Right forelimb (tissue), 1 donor: ENCODE measurements around the gene SERPINB1.
A peak's percentile ranks its signal among the peaks of the same experiment; 100 is the strongest.
"Not testable (repeated sequence)": the region's sequence is repeated elsewhere in the genome, so short reads cannot be mapped to it uniquely, and the experiment has no call there.

ENCODE experiments used
- DNase-seq: peaks from one replicate; pipeline ENCODE4 v3.0.0-alpha.2; 2018

The SERPINB1 gene

DNA sequence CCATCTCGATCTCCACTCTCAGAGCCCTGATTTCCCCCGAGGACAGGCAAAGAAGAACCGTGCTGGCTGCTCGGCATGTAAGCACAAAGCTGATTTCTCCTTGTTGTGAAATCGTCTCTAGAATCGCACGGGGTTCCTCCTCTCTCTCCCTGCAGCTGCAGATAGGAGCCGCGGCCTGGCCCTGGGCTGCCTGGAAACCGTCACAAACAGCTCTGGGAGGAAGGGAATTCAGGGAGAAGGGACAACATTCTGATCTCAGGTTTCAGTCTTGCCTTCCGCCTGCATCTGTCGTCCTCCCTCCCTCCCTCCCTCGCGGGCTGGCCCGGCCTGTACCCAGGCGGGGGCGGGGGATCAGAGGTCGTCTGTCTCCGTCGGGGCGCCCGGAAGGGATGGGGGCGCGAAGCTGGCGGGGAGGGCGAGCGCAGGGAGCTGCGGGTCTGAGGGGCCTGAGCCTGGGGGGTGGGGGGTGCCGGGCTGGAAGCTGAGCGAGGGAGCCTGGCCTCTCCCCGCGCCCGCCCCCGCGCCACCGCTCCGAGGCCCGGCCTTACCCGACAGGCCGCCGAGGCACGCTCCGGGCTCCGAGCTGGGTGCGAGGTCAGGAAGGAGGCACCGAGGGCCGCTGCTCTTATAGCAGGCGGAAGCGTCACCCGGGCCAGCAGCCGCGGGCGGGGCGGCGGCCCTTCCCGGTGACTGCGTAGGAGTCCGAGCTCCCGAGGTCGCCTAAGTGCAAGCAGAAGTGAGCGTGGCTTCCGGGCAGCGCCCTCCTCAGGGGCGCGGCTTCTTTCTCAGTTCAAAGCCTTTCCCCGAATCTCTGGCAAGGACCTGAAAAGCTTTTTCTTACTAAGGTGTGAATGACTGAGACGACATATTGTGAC, at the start of gene SERPINB1:
Gene SERPINB1 (minus strand): TSS at position 600 of the 875 bp plus-strand sequence. CDS start 1,277 bp downstream, outside the sequence.
- DNase-seq: peak; percentile 86

DNA sequence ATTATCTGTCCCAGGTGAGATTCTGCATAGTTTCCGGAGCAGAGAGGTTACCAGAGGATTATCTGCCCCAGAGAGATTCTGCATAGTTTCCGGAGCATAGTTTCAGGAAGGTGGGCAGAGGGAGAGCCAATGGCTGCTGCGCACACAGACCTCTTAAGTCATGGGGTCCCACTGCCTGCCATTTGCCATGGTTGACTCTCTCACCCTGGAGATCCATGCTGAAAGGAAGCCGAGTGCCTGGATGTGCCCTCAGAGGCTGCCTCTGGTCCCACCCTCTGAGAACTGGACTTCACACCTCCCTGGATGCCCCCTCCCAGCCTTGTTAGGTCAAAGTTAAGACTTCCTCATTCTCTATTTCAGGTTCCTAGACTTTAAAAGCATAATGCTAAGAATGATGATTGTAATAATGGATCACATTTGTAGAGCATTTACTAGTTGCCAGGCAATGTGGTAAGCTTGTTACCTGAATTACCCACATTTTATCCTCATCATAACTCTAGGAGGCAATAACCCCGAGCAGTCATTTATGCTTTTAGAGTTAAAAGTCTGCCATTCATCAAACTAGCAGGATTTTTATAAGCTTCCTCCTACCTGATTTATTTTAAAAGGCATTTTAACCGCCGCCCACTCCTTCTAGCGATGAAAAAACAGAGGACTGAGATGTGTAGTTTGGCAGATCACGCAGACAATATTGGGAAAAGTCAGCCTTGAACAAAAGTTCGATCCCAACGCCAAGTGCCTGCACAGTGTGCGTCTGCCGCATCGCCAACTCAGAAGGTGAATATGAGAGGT, 49.5 kb upstream of the SERPINB1 start:
- DNase-seq: no peak

DNA sequence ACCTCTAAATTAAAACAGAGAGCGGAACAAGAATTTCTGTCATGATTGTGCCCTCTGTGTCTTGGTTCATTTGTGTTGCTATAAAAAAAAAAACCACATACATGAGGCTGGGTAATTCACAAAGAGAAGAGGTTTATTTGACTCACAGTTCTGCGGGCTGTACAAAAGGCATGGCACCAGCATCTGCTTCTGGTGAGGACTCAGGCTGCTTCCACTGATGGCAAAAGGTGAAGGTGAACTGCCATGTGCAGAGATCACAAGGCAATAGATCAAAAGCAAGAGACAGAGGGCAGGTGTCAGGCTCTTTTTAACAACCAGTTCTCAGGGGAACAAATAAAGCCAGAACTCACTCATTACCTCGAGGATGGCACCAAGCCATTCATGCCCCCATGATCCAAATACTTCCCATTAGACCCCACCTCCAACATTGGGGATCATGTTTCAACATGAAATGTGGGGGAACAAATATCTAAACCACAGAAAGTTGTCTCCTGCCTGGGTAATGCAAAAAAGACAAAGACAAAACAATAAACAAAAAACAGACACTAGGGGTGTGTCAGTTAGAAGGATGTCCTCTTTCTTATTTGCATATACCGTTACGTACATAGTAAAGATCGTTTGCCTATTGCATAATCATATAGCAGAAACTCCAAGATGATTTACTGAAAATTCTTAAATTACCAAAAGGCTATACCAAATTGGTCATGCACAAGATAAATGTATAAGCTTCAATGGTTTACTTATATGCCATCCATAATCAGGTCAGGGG, 44.5 kb upstream of the SERPINB1 start:
- DNase-seq: no peak

DNA sequence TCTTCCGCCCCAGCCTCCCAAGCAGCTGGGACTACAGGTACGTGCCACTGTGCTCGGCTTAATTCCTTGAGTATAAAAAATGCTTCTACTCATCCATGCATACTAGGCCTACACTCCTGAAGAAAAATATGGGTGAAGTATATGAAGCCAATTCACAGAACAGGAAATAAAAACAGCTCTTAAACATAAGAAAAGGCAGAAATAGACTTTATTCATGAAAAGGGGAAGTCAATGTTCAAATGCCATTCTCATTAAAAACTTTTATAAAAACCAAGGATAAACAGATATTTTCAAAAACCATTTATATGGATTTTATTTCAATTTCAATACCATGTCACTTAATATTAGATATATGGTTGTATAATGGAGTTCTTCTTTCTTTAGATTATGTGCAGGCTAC, 43.1 kb upstream of the SERPINB1 start:
- DNase-seq: no peak

DNA sequence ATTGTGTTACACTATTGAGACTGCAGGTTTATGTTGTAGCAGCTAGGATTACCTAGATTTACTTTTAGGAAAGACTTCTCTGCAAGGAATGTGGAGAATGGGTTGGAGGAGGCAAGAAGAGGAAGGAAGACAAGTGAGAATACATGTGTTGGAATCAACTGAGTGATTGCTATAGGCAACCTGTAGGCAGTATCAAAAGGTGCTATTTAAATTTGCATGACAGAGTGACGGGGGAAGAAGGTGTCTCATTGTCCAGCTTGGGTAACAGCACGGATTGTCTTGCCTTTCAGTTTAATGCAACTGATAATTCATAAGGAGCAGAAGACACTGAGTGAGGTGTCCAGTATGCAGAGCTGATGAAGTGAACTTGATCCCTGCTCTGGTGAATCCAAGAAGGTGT, 42.0 kb upstream of the SERPINB1 start:
- no peak for DNase-seq

DNA sequence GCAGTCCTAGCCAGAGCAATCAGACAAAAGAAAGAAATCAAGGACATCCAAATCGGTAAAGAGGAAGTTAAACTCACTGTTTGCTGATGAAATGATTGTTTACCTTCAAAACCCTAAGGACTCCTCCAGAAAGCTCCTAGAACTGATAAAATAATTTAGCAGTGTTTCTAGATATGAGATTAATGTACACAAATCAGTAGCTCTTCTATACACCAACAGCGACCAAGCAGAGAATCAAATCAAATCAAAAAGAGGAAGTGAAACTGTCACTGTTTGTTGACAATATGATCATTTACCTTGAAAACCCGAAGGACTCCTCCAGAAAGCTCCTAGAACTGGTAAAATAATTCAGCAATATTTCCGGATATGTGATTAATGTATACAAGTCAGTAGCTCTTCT, 39.8 kb upstream of the SERPINB1 start:
- DNase-seq: no peak

DNA sequence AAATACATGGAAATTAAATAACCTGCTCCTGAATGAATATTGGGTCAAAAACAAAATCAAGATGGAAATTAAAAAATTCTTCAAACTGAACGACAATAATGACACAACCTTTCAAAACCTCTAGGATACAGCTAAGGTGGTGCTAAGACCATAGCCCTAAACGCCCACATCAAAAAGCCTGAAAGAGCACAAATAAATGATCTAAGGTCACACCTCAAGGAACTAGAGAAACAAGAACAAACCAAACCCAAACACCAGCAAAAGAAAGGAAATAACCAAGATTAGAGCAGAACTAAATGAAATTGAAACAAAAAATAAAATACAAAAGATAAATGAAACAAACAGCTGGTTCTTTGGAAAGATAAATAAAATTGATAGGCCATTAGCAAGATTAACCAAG, 38.5 kb upstream of the SERPINB1 start:
- DNase-seq: not testable (repeated sequence)

DNA sequence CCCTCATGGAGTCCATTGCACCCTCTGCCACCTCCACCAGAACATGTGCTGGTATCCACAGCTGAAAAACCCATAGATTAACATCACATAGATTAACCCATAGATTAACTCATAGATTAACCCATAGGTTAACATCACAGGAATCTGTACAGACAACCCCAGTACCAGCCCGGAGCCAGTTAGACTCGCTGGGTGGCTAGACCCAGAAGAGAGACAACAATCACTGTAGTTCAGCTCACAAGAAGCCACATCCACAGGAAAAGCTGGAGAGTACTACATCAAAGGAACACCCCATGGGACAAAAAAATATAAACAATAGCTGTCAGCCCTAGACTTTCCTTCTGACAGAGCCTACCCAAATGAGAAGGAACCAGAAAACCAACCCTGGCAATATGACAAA, 36.3 kb upstream of the SERPINB1 start:
- DNase-seq: no peak

DNA sequence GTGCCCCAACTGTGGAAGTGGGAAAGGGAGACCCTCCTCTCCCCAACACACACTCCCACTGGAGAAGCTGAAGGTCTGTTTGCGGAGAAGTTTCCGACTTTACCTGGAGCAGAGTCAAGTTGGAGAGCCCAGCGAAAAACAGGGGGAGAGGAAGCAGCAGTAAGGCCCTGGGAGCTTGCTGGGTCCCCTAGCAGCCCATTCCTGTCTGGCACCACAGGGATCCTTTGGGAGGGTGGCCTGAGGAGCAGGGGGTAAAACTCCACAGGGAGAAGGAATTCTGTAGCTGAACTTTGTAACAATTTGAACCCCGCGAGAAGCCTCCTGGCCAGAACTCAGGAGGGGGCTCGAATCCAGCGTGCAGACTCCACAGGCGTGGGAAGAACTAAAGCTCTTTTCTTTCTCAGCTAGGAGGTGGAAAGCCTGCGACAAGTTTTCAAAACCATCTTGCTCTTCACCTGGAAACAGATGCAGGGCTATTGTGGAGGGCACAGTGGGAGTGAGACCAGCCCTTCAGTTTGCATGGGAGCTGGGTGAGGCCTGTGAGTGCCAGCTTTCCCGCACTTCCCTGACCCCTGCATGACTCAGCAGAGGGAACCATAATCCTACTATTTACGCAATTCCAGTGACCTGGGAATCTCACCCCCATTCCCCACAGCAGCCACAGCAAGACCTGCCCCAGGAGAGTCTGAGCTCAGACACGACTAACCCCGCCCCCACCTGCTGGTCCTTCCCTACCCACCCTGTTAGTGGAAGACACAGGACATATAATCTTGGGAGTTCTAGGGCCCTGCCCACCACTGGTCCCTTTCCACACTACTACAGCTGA, 35.6 kb upstream of the SERPINB1 start:
- no peak for DNase-seq

DNA sequence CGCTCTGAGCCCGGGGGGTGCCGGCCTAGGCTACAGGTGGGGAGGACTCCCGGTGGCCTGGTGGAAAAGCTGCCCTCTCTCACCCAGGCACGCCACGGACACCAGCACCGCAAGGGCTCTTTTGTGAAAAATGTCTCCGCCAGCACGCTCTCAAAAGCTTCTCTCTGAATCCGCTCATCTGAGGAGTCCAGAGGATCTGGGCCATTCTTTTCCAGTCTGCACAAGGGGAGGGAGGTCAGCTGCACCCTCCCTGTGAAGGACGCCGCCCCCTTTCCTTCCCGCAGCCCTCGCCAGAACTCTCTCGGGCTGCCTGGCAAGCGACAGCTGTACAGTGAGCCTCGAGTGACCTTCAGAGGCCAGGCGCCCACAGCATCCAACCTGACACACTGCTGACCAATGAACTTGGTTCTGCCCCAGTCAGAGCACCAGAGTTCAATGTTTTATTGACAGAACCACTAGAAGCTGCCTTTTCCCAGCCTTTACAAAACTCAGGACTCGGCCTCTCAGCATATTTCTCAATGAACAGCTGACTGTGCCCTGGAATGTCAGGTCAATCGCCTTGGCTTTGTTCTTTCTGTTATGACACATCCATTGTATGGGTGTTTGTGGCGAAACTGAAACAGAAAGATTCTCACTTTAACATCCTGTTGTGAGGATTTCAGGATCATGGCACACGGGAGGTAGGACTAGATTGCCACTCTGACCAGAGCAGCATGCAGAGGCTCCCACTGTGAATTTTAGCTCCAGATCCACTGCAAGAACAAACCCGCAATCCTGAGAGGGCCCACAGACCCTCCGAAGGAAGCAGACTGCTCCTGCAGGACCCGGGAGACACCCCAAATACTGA, 34.8 kb upstream of the SERPINB1 start:
- peak; percentile 66 for DNase-seq

DNA sequence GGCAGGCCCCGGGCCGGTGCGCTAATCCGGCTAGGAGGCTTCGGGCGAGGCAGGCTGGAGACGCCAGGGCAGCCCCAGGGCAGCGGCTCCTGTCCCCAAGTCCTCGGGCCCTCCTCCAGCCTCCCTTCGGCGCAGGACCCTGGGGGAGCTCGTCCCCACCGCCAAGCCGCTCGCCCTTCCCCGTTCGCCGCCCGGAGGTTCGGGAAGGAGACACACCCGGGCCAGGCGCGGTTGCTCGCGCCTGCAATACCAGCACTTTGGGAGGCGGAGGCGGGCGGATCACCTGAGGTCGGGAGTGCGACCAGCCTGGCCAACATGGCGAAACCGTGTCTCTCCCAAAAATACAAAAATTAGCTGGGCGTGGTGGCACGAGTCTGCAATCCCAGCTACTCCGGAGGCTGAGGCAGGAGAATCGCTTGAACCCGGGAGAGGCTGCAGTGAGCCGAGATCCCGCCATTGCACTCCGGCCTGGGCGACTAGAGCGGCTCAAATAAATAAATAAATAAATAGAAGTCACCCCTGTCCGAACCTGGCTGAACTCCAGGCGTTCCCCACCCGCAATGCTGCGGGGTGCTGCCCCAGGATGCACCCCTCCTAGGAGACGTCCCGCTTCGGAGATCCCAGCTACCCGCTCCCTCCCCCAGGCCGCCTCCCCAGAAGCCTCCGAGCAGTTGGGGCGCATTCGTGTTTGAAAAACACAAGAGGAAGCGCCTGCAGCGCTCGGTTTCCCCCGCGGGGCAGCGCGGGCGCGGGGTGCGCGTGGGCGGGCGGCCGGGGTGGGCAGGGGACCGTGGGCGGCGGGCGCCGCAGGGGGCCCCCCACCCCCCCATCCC, 33.9 kb upstream of the SERPINB1 start:
- peak; percentile 74 for DNase-seq

DNA sequence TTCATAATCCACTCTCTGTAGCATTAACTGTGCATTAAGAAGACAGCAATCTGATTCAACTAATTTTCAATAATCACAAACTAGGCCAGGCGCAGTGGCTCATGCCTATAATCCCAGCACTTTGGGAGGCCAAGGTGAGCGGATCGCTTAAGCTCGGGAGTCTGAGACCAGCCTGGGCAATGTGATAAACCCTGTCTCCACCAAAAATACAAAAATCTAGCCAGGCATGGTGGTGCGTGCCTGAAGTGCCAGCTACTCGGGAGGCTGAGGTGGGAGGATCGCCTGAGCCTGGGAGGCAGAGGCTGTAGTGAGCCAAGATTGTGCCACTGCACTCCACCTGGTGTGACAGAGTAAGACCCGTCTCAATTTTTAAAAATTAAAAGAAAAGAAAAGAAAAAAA, 32.0 kb upstream of the SERPINB1 start:
- no peak for DNase-seq

DNA sequence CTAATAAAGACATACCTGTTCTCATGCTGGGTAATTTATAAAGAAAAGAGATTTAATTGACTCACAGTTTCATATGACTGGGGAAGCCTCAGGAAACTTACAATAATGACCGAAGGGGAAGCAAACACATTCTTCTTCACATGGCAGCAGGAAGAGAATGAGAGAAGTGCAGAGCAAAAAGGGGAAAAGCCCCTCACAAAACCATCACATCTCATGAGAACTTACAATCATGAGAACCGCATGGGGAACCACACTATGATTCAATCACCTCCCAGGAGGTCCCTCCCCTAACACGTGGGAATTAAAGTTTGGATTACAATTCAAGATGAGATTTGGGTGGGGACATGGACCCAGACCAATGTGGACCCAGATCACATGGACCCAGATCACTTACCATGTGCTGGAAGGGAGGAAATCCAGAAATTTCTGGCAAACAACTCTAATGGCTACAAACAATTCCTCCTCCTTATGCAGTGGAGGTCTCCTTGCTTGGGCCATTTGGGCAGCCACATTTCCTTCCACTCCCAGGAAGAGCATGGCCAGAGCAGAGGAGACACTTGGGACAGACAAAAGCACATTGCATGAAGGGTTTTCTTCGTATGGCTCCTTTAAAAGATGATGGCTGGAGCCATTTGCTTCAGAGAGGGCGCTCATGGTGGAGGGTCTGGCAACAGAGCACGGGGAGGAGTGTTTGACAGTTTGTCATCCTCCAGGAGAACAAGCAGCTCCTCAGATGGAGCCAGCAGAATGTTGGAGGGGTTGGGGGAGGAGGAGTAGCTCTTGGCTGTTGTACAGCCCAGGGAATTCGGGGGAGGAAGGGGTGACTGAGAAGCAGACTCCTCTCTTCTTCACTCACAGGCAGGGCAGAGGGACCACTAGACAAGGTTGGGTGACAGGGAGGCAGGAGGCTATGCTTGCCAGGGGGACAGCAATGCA, 31.0 kb upstream of the SERPINB1 start:
- DNase-seq: no peak

DNA sequence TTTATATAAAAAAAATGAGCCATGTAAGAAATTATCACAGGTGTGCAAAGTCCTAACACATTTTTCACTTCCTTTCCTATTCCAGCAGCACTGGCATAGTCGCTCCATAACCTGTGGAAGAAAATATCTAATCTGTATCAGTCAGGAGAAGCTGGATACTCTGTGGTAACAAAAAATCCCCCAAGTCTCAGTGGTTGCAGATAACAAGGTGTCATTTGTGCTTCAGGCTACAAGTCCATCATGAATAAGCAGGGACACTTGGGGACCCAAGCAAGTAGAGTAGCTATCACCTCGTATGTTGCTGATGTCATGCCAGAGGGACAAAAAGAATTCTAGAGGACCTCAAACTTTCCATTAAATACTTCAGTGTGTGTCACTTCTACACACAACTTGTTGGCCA, 30.3 kb upstream of the SERPINB1 start:
- DNase-seq: no peak

DNA sequence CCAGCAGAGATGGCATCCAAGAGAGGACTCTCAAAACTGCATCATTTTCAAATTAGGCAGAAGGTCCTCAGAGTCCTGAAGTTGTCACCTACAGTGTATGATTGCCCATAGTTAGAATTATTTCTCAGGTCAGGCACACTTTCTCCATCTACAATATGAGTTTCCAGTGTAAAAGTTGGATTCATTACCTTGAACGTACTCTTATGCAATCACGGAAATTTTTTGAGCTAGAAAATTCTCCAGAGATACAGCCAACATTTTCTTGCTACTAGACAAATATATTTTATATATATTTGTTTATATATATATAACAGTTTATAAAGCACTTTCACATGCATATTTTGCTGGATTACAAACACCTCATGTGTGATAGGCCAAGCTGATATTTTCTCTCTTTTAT, 29.4 kb upstream of the SERPINB1 start:
- no peak for DNase-seq

DNA sequence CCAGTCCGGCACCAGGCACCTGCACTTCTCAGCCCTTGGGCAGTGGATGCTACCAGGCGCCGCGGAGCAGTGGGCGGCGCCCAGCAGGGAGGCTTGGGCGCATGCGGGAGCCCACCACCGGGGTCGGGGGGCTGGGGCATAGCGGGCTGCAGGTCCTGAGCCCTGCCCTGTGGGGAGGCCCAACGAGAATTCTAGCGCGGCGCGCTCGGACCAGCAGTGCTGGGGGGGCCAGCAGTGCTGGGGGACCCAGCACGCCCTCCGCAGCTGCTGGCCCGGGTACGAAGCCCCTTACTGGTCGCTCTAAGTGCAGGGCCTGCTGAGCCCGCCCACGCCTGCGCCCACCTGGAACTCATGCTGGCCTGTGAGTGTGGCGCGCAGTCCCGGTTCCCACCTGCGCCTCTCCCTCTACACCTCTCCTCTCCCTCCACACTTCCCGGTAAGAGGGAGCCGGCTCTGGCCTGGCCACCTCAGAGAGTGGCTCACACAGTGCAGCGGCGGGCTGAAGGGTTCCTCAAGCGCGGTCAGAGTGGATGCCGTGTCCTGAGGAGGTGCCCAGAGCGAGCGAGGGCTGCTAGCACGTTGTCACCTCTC, 28.5 kb upstream of the SERPINB1 start:
- DNase-seq: no peak

DNA sequence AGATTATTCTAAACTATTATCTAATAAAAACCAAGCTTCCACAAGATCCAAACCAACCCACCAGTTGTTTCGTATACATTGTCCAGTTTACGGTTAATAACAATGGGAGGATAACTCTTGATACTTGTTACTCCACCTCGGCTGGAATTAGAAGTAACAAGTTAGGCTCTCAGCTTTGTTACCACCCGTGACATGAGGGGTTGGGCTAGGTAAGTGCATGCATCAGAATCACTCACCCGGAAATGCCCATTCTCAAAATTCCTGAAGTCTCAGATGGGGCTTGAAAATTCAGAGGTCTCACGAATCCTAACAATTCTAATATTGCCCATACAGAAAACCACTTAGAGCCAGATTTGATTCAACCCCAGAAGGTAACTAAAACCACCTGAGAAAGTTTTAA, 27.0 kb upstream of the SERPINB1 start:
- no peak for DNase-seq

DNA sequence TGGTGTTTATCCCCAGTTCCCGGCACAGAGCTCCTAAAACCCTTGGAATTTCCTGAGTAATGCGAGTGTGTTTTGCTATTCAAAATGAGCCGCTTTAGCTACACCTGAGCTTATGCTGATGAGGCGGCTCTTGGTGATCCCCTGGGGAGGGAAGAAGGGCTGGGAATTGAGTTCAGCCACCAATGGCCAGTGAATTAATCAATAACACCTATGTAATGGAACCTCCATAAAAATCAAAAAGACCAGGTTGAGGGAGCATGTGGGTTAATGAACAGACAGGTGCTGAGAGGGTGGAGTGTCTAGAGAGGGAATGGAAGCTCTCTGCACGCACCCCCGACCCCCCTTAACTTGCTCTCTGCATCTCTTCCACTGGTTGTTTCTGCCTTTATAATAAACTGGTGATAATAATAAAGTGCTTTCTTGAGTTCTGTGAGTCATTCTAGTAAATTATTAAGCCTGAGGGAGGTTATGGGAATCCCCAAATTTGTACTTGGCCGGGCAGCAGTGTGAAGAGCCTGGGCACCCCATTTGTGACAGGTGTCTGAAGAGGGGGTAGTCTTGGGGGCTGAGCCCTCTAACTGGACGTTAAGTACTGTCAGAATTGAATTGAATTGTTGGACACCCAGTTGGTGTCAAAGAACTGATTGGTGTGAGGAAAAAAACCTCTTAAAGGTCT, 24.6 kb upstream of the SERPINB1 start:
- no peak for DNase-seq
